ENCODE results near the gene BET1L. TPM values are rescaled to one million over a fixed set of nuclear protein-coding genes. Genes with fewer than 3 reads are reported as not detected.

The BET1L gene
- total RNA-seq, 1 donor from 2014 or later: 24.0 TPM

DNA sequence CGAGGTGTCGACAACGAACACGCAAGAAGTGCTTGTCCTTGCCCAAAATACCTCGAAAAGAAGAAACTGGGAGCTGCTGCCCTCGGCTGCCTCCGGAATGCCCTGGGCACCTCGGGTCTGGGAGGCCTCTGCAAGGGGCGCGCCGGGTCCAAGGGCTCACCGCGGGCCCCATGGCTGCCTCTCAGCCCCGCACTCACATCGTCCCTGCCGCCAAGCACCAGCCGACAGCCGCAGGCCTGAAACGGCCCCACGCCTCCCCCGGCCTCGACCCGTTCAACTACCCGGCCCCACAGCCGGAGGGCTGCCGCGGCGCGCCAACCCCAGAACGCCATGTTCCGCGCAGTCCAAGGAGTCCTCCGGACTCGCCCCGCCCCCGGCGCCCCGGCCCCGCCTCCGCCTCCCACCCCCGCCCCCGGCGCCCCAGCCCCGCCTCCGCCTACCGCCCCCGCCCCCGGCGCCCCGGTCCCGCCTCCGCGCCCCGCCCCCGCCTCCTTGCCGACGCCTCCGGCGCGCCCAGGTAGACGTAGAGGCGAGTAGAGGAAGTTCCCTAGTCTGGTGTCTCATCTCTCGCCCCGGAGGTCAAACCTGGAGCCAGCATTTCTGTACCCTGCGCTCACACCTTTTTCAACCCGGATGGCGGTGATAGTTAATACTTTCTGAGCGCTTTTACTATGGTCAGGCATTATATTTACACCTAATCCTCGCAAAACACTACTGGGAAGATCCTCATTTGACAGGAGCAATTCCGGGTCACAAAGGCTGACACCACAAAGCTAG lies 29.0 kb upstream of the BET1L start, which contains the start of gene SIRT3:
Gene SIRT3 (minus strand): TSS at position 346 of the 777 bp plus-strand sequence. CDS start 14 bp downstream, at position 332.
- Histone ChIP-seq H3K4me1 (peaks cover 55% of the 10 kb centered on the region), H3K36me3 (peaks cover 19% of the 10 kb centered on the region), H3K9me3 (replicated peaks) (no peaks in the 10 kb centered on the region), H3K27ac (replicated peaks) (peak within 1 kb of the TSS; percentile 99), H3K27me3 (ENCODE audit: low read depth) (no peaks in the 10 kb centered on the region), H3K4me3 (peak within 1 kb of the TSS; percentile 99)
- TF ChIP-seq, protein P1, sequence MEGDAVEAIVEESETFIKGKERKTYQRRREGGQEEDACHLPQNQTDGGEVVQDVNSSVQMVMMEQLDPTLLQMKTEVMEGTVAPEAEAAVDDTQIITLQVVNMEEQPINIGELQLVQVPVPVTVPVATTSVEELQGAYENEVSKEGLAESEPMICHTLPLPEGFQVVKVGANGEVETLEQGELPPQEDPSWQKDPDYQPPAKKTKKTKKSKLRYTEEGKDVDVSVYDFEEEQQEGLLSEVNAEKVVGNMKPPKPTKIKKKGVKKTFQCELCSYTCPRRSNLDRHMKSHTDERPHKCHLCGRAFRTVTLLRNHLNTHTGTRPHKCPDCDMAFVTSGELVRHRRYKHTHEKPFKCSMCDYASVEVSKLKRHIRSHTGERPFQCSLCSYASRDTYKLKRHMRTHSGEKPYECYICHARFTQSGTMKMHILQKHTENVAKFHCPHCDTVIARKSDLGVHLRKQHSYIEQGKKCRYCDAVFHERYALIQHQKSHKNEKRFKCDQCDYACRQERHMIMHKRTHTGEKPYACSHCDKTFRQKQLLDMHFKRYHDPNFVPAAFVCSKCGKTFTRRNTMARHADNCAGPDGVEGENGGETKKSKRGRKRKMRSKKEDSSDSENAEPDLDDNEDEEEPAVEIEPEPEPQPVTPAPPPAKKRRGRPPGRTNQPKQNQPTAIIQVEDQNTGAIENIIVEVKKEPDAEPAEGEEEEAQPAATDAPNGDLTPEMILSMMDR (IDR thresholded peaks at IDR 0.05; ENCODE audit: borderline replicate concordance): peak; percentile 47
- DNase-seq: peak; percentile 85
- intact Hi-C loops (cut with micrococcal nuclease): no loop called here

DNA sequence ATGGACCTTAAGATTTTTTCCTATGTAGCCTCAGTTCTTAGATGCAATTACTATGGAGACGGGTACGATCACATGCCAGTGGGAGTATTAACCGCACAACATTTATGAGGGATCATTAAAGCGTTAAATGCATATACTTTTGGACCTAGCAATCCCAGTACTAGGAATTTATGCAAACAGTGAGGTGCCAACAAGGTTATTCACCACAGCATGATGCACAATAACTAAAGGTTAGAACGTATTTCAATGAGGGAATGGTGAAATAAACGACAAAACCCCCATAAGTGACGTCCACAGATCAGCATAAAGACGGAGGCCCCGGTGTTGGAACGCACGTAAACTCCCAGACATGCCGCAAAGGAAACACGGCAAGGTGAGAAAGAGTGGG lies 28.4 kb upstream of the BET1L start:
- Histone ChIP-seq H3K27ac (replicated peaks) (peak overlapping the region; percentile 99), H3K4me1 (peaks cover 51% of the 10 kb centered on the region), H3K9me3 (replicated peaks) (no peaks in the 10 kb centered on the region), H3K4me3 (peak overlapping the region; percentile 99), H3K27me3 (ENCODE audit: low read depth) (no peaks in the 10 kb centered on the region), H3K36me3 (peaks cover 14% of the 10 kb centered on the region)
- intact Hi-C loops (cut with micrococcal nuclease): no loop called here
- TF ChIP-seq, protein P1 (IDR thresholded peaks at IDR 0.05; ENCODE audit: borderline replicate concordance): no peak
- no peak for DNase-seq

DNA sequence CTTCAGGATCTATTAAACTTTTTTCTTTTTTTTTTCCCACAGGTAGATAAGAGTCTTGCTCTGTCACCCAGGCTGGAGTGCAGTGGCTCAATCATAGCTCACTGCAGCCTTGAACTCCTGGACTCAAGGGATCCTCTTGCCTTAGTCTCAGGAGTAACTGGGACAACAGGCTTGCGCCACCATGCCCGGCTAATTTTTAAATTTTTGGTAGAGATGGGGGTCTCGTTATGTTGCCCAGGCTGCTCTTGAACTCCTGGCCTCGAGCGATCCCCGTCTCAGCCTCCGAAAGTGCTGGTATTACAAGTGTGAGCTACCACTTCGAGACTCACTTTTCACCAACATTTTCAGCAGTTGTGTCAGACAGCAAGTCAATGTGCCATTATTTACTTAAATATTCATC lies 28.0 kb upstream of the BET1L start:
- TF ChIP-seq, protein P1 (IDR thresholded peaks at IDR 0.05; ENCODE audit: borderline replicate concordance): no peak
- H3K9me3 ChIP-seq (replicated peaks): no peaks in the 10 kb centered on the region
- DNase-seq: no peak
- H3K4me3 ChIP-seq: peak overlapping the region; percentile 99
- H3K27ac ChIP-seq (replicated peaks): peak overlapping the region; percentile 99
- no peaks in the 10 kb centered on the region for H3K27me3 ChIP-seq (ENCODE audit: low read depth)
- H3K36me3 ChIP-seq: peaks cover 14% of the 10 kb centered on the region
- H3K4me1 ChIP-seq: peaks cover 51% of the 10 kb centered on the region
- intact Hi-C loops (cut with micrococcal nuclease): no loop called here

DNA sequence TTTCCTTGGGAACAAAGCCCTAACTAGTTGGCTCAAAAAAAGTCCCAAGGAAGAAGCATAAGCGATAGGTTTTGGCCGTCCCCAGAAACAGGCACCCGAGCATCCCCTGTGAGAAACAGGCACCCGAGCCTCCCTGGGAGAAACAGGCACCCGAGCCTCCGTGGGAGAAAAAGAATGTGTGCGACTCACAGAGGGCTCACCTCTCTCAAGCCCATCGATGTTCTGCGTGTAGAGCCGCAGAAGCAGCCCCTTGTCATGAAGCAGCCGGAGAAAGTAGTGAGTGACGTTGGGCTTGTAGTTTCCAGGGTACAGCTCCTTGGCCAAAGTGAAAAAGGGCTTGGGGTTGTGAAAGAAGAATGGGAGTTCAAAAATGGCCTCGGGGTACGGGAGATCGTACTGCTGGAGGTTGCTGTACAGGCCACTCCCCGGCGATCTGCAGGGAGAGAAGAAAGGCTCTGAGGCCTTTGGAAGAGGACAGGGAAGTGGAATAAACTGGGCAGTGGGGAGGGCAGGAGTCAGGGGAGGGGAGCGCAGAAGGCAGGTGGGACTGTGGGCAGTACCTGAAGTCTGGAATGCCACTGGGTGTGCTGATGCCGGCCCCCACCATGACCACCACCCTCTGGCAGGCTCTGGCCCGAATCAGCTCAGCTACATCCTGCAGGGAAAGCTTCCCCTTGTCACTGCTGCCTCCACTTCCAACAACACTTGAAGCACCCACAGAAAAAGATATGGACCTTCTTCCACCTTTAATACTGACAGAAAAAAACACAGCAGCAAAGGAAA lies 25.8 kb upstream of the BET1L start:
- TF ChIP-seq, protein P1 (IDR thresholded peaks at IDR 0.05; ENCODE audit: borderline replicate concordance): no peak
- intact Hi-C loops (cut with micrococcal nuclease): no loop called here
- H3K9me3 ChIP-seq (replicated peaks): no peaks in the 10 kb centered on the region
- no peaks in the 10 kb centered on the region for H3K27me3 ChIP-seq (ENCODE audit: low read depth)
- no peak for DNase-seq
- peaks cover 16% of the 10 kb centered on the region for H3K36me3 ChIP-seq
- H3K4me3 ChIP-seq: no peak overlapping the region
- H3K27ac ChIP-seq (replicated peaks): no peak overlapping the region
- H3K4me1 ChIP-seq: peaks cover 37% of the 10 kb centered on the region

DNA sequence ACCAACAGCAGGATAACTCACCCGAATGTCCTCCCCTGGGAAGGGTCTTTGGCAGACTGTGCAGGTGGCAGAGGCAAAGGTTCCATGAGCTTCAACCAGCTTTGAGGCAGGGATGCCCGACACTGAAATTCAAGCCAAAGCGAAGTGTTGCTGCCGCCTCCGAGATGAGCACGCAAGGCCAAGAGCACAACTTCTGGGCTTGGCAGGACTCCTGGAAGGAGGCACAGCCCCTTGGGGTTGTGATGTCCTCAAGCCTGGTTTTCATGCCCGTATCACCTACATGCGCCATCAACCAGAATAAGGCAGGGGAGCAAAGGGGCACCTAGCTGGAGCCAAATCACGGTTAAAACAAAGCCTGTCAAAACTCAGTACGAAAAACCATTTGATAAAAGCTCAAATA lies 23.2 kb upstream of the BET1L start:
- DNase-seq: no peak
- TF ChIP-seq, protein P1 (IDR thresholded peaks at IDR 0.05; ENCODE audit: borderline replicate concordance): no peak
- intact Hi-C loops (cut with micrococcal nuclease): no loop called here
- Histone ChIP-seq H3K4me3 (no peak overlapping the region), H3K27ac (replicated peaks) (no peak overlapping the region), H3K9me3 (replicated peaks) (no peaks in the 10 kb centered on the region), H3K36me3 (peaks cover 16% of the 10 kb centered on the region), H3K27me3 (ENCODE audit: low read depth) (no peaks in the 10 kb centered on the region), H3K4me1 (peaks cover 19% of the 10 kb centered on the region)
